ENCODE measurements around the gene PHACTR1.

GRCh38 chr6:13012977-13013680, 296.6 kb downstream of the PHACTR1 start:
- TF ChIP-seq ZBTB33 (IDR thresholded peaks at IDR 0.05; ENCODE audit: borderline replicate concordance, low read depth) (no peak), CTCF (IDR thresholded peaks at IDR 0.05) (no peak), RXRA (IDR thresholded peaks at IDR 0.05; ENCODE audit: borderline replicate concordance, low read depth) (no peak), TEAD4 (IDR thresholded peaks at IDR 0.05; ENCODE audit: borderline replicate concordance, insufficient read depth) (no peak), SMC3 (IDR thresholded peaks at IDR 0.05; ENCODE audit: low read depth, low read length) (no peak)

Data from SK-N-SH (cell line).